Endothelial cell of umbilical vein (primary cell): ENCODE data around the gene DYNC1H1.

Experiments
- CTCF ChIP-seq, 2 donors: IDR thresholded peaks; 1 replicate in 1 of 2; 2 replicates in 1 of 2; pipeline ENCODE4 v1.5.1; 2011; ENCODE audit warnings: low read length in 2 of 2, mild to moderate bottlenecking in 2 of 2, moderate library complexity in 2 of 2, control low read depth in 1 of 2, inconsistent platforms in 1 of 2, low read depth in 1 of 2; ENCODE audit not compliant: insufficient read depth in 1 of 2; ENCODE audit errors: extremely low read depth in 1 of 2
- EZH2 ChIP-seq: IDR thresholded peaks from 2 replicates; pipeline ENCODE4 v1.6.1; 2012; ENCODE audit warnings: borderline replicate concordance, low read depth, mild to moderate bottlenecking, moderate library complexity, low read length, inconsistent platforms; ENCODE audit not compliant: severe bottlenecking
- FOS ChIP-seq: IDR thresholded peaks from 2 replicates; pipeline ENCODE4 v1.6.1; 2011; ENCODE audit warnings: mild to moderate bottlenecking, low read length, moderate library complexity, borderline replicate concordance; ENCODE audit not compliant: insufficient read depth
- GATA2 ChIP-seq: IDR thresholded peaks from 2 replicates; pipeline ENCODE4 v1.7.0; 2011; ENCODE audit warnings: low read depth, mild to moderate bottlenecking, moderate library complexity, mixed read lengths, low read length; ENCODE audit not compliant: insufficient read length, insufficient read depth
- MYC ChIP-seq: IDR thresholded peaks from one replicate; pipeline ENCODE4 v1.6.1; 2011; ENCODE audit warnings: mild to moderate bottlenecking, low read depth, low read length
- POLR2A ChIP-seq: IDR thresholded peaks from 2 replicates; pipeline ENCODE4 v1.6.1; 2012; ENCODE audit warnings: low read depth, mild to moderate bottlenecking, control low read depth, low read length
- POLR2AphosphoS5 ChIP-seq: IDR thresholded peaks from 2 replicates; pipeline ENCODE4 v1.6.1; 2012; ENCODE audit warnings: low read depth, mild to moderate bottlenecking, control low read depth, low read length, moderate library complexity; ENCODE audit not compliant: insufficient read depth
- TF ChIP-seq, protein P1 (sequence below): IDR thresholded peaks from 2 replicates; pipeline ENCODE4 v1.6.1; 2011; ENCODE audit not compliant: insufficient read depth, insufficient read length

GRCh38 chr14:101965181-101965544 is 790 bp downstream of the DYNC1H1 start:
- TF ChIP-seq CTCF (IDR thresholded peaks at IDR 0.05; ENCODE audit: extremely low read depth in 1 of 2, insufficient read depth in 1 of 2, low read depth in 1 of 2, low read length in 2 of 2), result no peak
- TF ChIP-seq, protein P1, sequence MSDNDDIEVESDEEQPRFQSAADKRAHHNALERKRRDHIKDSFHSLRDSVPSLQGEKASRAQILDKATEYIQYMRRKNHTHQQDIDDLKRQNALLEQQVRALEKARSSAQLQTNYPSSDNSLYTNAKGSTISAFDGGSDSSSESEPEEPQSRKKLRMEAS, result no peak
- no peak for TF ChIP-seq POLR2A
- peak; percentile 15 for TF ChIP-seq POLR2AphosphoS5
- no peak for TF ChIP-seq EZH2
- TF ChIP-seq MYC, result no peak
- TF ChIP-seq FOS, result no peak
- TF ChIP-seq GATA2, result no peak
